Keratinocyte (primary cell): ENCODE measurements around the gene TFAP2B.

Source experiments
- EZH2 ChIP-seq: IDR thresholded peaks from one replicate; pipeline ENCODE4 v1.6.1; 2012; ENCODE audit warnings: inconsistent platforms, mild to moderate bottlenecking, low read length, moderate library complexity
- TF ChIP-seq, protein P1 (sequence below), 3 experiments: IDR thresholded peaks in 1 of 3; conservative IDR thresholded peaks in 1 of 3; optimal IDR thresholded peaks in 1 of 3; 2 replicates in 2 of 3; 3 replicates in 1 of 3; pipeline versions ENCODE3 to v1.5.1; 2011; ENCODE audit warnings: low read length in 3 of 3, mild to moderate bottlenecking in 3 of 3, moderate library complexity in 2 of 3, control low read depth in 1 of 3, inconsistent platforms in 1 of 3; ENCODE audit not compliant: insufficient read depth in 2 of 3; ENCODE audit errors: extremely low read depth in 1 of 3

DNA sequence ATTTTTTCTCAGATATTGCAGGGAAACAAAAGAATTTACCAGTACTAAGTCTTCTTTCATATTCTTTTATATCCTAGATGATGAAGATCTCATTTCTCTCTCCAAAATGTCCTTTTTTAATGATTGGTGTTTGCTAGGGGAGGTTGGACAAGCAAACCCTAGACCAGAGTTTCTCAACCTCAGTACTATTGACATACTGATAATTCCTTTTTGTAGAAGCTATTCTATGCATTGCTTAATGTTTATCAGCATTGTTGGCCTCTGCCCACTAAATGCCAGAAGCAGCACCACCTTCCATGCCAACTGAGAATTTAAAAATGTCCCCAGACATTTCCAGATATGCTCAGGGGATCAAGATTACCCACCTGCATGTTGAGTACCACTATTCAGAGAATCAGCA, 14.4 kb upstream of the TFAP2B start:
- TF ChIP-seq, protein P1, sequence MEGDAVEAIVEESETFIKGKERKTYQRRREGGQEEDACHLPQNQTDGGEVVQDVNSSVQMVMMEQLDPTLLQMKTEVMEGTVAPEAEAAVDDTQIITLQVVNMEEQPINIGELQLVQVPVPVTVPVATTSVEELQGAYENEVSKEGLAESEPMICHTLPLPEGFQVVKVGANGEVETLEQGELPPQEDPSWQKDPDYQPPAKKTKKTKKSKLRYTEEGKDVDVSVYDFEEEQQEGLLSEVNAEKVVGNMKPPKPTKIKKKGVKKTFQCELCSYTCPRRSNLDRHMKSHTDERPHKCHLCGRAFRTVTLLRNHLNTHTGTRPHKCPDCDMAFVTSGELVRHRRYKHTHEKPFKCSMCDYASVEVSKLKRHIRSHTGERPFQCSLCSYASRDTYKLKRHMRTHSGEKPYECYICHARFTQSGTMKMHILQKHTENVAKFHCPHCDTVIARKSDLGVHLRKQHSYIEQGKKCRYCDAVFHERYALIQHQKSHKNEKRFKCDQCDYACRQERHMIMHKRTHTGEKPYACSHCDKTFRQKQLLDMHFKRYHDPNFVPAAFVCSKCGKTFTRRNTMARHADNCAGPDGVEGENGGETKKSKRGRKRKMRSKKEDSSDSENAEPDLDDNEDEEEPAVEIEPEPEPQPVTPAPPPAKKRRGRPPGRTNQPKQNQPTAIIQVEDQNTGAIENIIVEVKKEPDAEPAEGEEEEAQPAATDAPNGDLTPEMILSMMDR (optimal IDR thresholded peaks at IDR 0.05 in 1 of 3, IDR thresholded peaks at IDR 0.05 in 1 of 3, conservative IDR thresholded peaks at IDR 0.05 in 1 of 3; ENCODE audit: extremely low read depth in 1 of 3, insufficient read depth in 2 of 3, low read length in 3 of 3): no peak
- no peak for TF ChIP-seq EZH2
